ENCODE measurements around the gene SIT1. TPM values are rescaled to one million over a fixed set of nuclear protein-coding genes. Genes with fewer than 3 reads are reported as not detected.
"Not testable (repeated sequence)": the region's sequence is repeated elsewhere in the genome, so short reads cannot be mapped to it uniquely, and the experiment has no call there.

Gene SIT1
- total and polyA plus RNA-seq, 2 donors (not counting 3 experiments of a cell fraction or from before 2014, with no cell fraction given), result not detected

DNA sequence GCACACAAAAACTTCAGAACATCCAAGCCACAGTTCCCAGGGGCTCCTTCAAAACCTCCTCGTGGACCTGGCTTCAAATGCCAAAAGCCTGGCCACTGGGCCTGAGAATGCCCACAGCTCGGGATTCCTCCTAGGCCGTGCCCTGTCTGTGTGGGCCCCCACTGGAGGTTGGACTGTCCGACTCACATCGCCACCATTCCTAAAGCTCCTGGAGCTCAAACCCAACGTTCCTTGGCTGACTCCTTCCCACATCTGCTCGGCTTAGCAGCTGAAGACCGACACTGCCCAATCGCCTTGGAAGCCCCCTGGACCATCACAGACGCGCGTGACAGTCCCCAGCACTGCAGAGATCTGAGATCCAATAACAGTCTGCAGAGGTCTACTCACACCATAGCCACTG, 7.7 kb downstream of the SIT1 start:
- DNase-seq (ENCODE audit: low read depth, low spot score) (no peak), FAIRE-seq (no peak)
- no peaks in the 10 kb centered on the region for H4K20me1 ChIP-seq (replicated peaks; ENCODE audit: control insufficient read depth, extremely low read depth, insufficient read depth, low read length)
- intact Hi-C loops (cut with micrococcal nuclease) (no loop called here), dilution Hi-C loops (cut with MboI; ENCODE audit: extremely low pct_ligation_motif_present, low sequenced_read_pairs) (no loop called here)
- no peak for TF ChIP-seq GATA2 (IDR thresholded peaks at IDR 0.05; ENCODE audit: insufficient read depth, insufficient read length, low read depth, low read length)
- TF ChIP-seq FOS (IDR thresholded peaks at IDR 0.05; ENCODE audit: borderline replicate concordance, insufficient read depth, low read length), result no peak
- TF ChIP-seq MYC (IDR thresholded peaks at IDR 0.05; ENCODE audit: low read depth, low read length), result no peak
- TF ChIP-seq, protein P1, sequence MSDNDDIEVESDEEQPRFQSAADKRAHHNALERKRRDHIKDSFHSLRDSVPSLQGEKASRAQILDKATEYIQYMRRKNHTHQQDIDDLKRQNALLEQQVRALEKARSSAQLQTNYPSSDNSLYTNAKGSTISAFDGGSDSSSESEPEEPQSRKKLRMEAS (IDR thresholded peaks at IDR 0.05; ENCODE audit: insufficient read depth, insufficient read length), result no peak
- TF ChIP-seq EZH2 (IDR thresholded peaks at IDR 0.05; ENCODE audit: borderline replicate concordance, low read depth, low read length, severe bottlenecking), result no peak
- no peak for TF ChIP-seq POLR2AphosphoS5 (IDR thresholded peaks at IDR 0.05; ENCODE audit: insufficient read depth, low read depth, low read length)
- no peak for TF ChIP-seq JUN (IDR thresholded peaks at IDR 0.05; ENCODE audit: borderline replicate concordance, insufficient read depth, insufficient read length, low read depth)
- TF ChIP-seq, protein P2, sequence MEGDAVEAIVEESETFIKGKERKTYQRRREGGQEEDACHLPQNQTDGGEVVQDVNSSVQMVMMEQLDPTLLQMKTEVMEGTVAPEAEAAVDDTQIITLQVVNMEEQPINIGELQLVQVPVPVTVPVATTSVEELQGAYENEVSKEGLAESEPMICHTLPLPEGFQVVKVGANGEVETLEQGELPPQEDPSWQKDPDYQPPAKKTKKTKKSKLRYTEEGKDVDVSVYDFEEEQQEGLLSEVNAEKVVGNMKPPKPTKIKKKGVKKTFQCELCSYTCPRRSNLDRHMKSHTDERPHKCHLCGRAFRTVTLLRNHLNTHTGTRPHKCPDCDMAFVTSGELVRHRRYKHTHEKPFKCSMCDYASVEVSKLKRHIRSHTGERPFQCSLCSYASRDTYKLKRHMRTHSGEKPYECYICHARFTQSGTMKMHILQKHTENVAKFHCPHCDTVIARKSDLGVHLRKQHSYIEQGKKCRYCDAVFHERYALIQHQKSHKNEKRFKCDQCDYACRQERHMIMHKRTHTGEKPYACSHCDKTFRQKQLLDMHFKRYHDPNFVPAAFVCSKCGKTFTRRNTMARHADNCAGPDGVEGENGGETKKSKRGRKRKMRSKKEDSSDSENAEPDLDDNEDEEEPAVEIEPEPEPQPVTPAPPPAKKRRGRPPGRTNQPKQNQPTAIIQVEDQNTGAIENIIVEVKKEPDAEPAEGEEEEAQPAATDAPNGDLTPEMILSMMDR (IDR thresholded peaks at IDR 0.05; ENCODE audit: extremely low read depth in 1 of 2, insufficient read depth in 1 of 2, low read depth in 1 of 2, low read length in 2 of 2), result no peak
- no peak for TF ChIP-seq POLR2A (IDR thresholded peaks at IDR 0.05; ENCODE audit: low read depth, low read length)
- no peaks in the 10 kb centered on the region for H3K79me2 ChIP-seq (ENCODE audit: control insufficient read depth, insufficient read depth, low read length)
- no TSS peak for BruUV-seq (replicated peaks)
- H3K4me3 ChIP-seq (replicated peaks in 1 of 3; ENCODE audit: insufficient read depth in 1 of 3, low read depth in 1 of 3, low read length in 3 of 3), result no peak overlapping the region
- H3K4me2 ChIP-seq (ENCODE audit: insufficient read depth, low read length), result no peak overlapping the region
- no peaks in the 10 kb centered on the region for H3K9me3 ChIP-seq (replicated peaks; ENCODE audit: control insufficient read depth, insufficient read depth, low read length)
- no peak overlapping the region for H2AFZ ChIP-seq (ENCODE audit: low read depth, low read length)
- ChIA-PET CTCF (interaction anchor here (1.1 kb wide), 1 partner anchor 32 kb away, joined by 3 read pairs; no protein-coding TSS in a partner anchor), POLR2A (no interaction called here)
- no peak overlapping the region for H3K27ac ChIP-seq (ENCODE audit: insufficient read depth, low read depth, low read length)
- H3K4me1 ChIP-seq (ENCODE audit: control insufficient read depth, extremely low read depth, insufficient read depth, low read length), result peaks cover 6% of the 10 kb centered on the region
- H3K9me1 ChIP-seq (replicated peaks; ENCODE audit: control insufficient read depth, extremely low read depth, insufficient read depth, low read length), result no peaks in the 10 kb centered on the region
- peaks cover 0 to 4% of the 10 kb centered on the region in 2 experiments for H3K27me3 ChIP-seq (ENCODE audit: control insufficient read depth in 2 of 2, insufficient read depth in 2 of 2, low read length in 2 of 2)
- no peaks in the 10 kb centered on the region for H3K36me3 ChIP-seq (ENCODE audit: control insufficient read depth in 2 of 2, extremely low read depth in 1 of 2, insufficient read depth in 2 of 2, low read length in 2 of 2)
- H3K9ac ChIP-seq (replicated peaks; ENCODE audit: extremely low read depth, insufficient read depth, low read length), result no peak overlapping the region

DNA sequence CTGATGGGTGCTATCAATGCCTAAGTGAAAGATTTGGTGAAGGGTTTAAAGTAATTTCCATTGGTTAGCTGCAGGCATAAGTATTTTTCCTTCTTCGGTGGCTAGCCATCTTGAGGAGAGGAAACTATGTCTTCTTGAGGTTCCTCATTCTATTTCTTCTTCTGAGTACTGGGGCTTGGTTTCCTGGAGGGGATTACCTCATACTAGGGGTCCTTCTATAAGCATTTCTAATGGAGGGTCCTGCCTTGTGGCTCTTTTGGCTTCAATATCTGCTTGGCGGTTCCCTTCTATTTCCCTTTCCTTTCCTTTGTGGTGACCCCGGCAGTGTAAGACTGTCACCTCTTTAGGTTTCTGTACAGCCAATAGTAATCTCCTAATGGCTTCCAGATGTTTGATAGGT, 9.3 kb downstream of the SIT1 start:
- H3K27me3 ChIP-seq (ENCODE audit: control insufficient read depth in 2 of 2, insufficient read depth in 2 of 2, low read length in 2 of 2); DNase-seq (ENCODE audit: low read depth, low spot score); BruUV-seq (replicated peaks); H4K20me1 ChIP-seq (replicated peaks; ENCODE audit: control insufficient read depth, extremely low read depth, insufficient read depth, low read length); H3K9me1 ChIP-seq (replicated peaks; ENCODE audit: control insufficient read depth, extremely low read depth, insufficient read depth, low read length); intact Hi-C loops (cut with micrococcal nuclease); H3K9ac ChIP-seq (replicated peaks; ENCODE audit: extremely low read depth, insufficient read depth, low read length); H2AFZ ChIP-seq (ENCODE audit: low read depth, low read length); H3K36me3 ChIP-seq (ENCODE audit: control insufficient read depth in 2 of 2, extremely low read depth in 1 of 2, insufficient read depth in 2 of 2, low read length in 2 of 2); dilution Hi-C loops (cut with MboI; ENCODE audit: extremely low pct_ligation_motif_present, low sequenced_read_pairs); H3K79me2 ChIP-seq (ENCODE audit: control insufficient read depth, insufficient read depth, low read length); H3K4me1 ChIP-seq (ENCODE audit: control insufficient read depth, extremely low read depth, insufficient read depth, low read length); H3K9me3 ChIP-seq (replicated peaks; ENCODE audit: control insufficient read depth, insufficient read depth, low read length); FAIRE-seq; H3K4me3 ChIP-seq (replicated peaks in 1 of 3; ENCODE audit: insufficient read depth in 1 of 3, low read depth in 1 of 3, low read length in 3 of 3); CTCF ChIA-PET; H3K4me2 ChIP-seq (ENCODE audit: insufficient read depth, low read length); H3K27ac ChIP-seq (ENCODE audit: insufficient read depth, low read depth, low read length); POLR2A ChIA-PET: not testable (repeated sequence)

DNA sequence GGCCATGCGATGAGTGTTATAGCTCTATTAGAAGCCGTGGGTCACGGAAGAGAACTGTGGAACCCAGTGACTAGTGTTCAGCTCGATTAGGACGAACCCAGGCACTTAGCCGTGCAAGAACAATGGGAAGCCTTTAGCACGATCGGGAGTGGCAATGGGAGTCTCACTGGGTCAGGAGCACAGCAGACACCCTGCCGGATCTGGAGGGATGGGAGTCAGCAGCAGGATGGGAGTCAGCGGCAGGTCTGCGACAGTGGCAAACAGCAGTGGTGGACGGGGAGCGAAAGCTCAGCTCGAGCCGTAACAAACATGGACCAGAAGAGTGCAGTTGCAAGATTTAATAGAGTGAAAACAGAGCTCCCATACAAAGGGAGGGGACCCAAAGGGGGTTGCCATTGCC, 10.3 kb downstream of the SIT1 start:
- H4K20me1 ChIP-seq (replicated peaks; ENCODE audit: control insufficient read depth, extremely low read depth, insufficient read depth, low read length); H3K79me2 ChIP-seq (ENCODE audit: control insufficient read depth, insufficient read depth, low read length); H3K4me2 ChIP-seq (ENCODE audit: insufficient read depth, low read length); H3K4me1 ChIP-seq (ENCODE audit: control insufficient read depth, extremely low read depth, insufficient read depth, low read length); H3K4me3 ChIP-seq (replicated peaks in 1 of 3; ENCODE audit: insufficient read depth in 1 of 3, low read depth in 1 of 3, low read length in 3 of 3); H3K36me3 ChIP-seq (ENCODE audit: control insufficient read depth in 2 of 2, extremely low read depth in 1 of 2, insufficient read depth in 2 of 2, low read length in 2 of 2); dilution Hi-C loops (cut with MboI; ENCODE audit: extremely low pct_ligation_motif_present, low sequenced_read_pairs); DNase-seq (ENCODE audit: low read depth, low spot score); H2AFZ ChIP-seq (ENCODE audit: low read depth, low read length); H3K27me3 ChIP-seq (ENCODE audit: control insufficient read depth in 2 of 2, insufficient read depth in 2 of 2, low read length in 2 of 2); H3K9ac ChIP-seq (replicated peaks; ENCODE audit: extremely low read depth, insufficient read depth, low read length); intact Hi-C loops (cut with micrococcal nuclease); FAIRE-seq; H3K27ac ChIP-seq (ENCODE audit: insufficient read depth, low read depth, low read length); H3K9me1 ChIP-seq (replicated peaks; ENCODE audit: control insufficient read depth, extremely low read depth, insufficient read depth, low read length); POLR2A ChIA-PET; H3K9me3 ChIP-seq (replicated peaks; ENCODE audit: control insufficient read depth, insufficient read depth, low read length); BruUV-seq (replicated peaks): not testable (repeated sequence)
- CTCF ChIA-PET, result interaction anchor here (1.0 to 1.6 kb wide), 3 partner anchors 12 to 37 kb away, joined by 3 to 4 read pairs (median 3); no protein-coding TSS in a partner anchor

All from endothelial cell of umbilical vein (primary cell).